IPS-20b (cell line): Measurements from ENCODE around the gene ACOT8.

Experiments used
- H3K27ac ChIP-seq: one replicate; pipeline ENCODE4 v1.5.1; 2013; ENCODE audit warnings: low read length
- H3K27me3 ChIP-seq: 2 replicates; pipeline ENCODE4 v1.6.1; 2013; ENCODE audit warnings: mild to moderate bottlenecking, low read length, inconsistent platforms; ENCODE audit not compliant: insufficient read depth
- H3K36me3 ChIP-seq: 2 replicates; pipeline ENCODE4 v1.6.1; 2013; ENCODE audit warnings: low read depth, mild to moderate bottlenecking, inconsistent platforms, low read length, moderate library complexity; ENCODE audit not compliant: insufficient read depth
- H3K4me1 ChIP-seq: 2 replicates; pipeline ENCODE4 v1.6.1; 2013; ENCODE audit warnings: mild to moderate bottlenecking, control low read depth, inconsistent platforms, low read length, moderate library complexity; ENCODE audit not compliant: insufficient read depth
- H3K4me3 ChIP-seq: 2 replicates; pipeline ENCODE4 v1.5.1; 2013; ENCODE audit warnings: mild to moderate bottlenecking, low read length, inconsistent platforms
- H3K9ac ChIP-seq: 2 replicates; pipeline ENCODE4 v1.6.1; 2013; ENCODE audit warnings: low read depth, mild to moderate bottlenecking, inconsistent platforms, low read length, moderate library complexity
- H3K9me3 ChIP-seq: 2 replicates; pipeline ENCODE4 v1.6.1; 2013; ENCODE audit warnings: mild to moderate bottlenecking, low read depth, low read length, inconsistent platforms; ENCODE audit not compliant: insufficient read depth

ACOT8 gene

GRCh38 chr20:45894797-45895196 lies 37.6 kb upstream of the ACOT8 start:
- Histone ChIP-seq H3K9ac (no peak overlapping the region), H3K27ac (no peak overlapping the region), H3K9me3 (no peaks in the 10 kb centered on the region), H3K4me1 (no peaks in the 10 kb centered on the region), H3K4me3 (no peak overlapping the region), H3K27me3 (no peaks in the 10 kb centered on the region), H3K36me3 (peaks cover 55% of the 10 kb centered on the region)

- Histone ChIP-seq H3K27ac (no peak overlapping the region), H3K4me3 (no peak overlapping the region), H3K4me1 (no peaks in the 10 kb centered on the region), H3K36me3 (peaks cover 48% of the 10 kb centered on the region), H3K9me3 (no peaks in the 10 kb centered on the region), H3K27me3 (no peaks in the 10 kb centered on the region), H3K9ac (no peak overlapping the region)
These were observed 36.6 kb upstream of the ACOT8 start for GRCh38 chr20:45893831-45894230.

GRCh38 chr20:45892828-45893500 lies 35.8 kb upstream of the ACOT8 start:
- Histone ChIP-seq H3K4me3 (no peak overlapping the region), H3K4me1 (no peaks in the 10 kb centered on the region), H3K9me3 (no peaks in the 10 kb centered on the region), H3K27me3 (no peaks in the 10 kb centered on the region), H3K9ac (no peak overlapping the region), H3K36me3 (peaks cover 45% of the 10 kb centered on the region), H3K27ac (no peak overlapping the region)

GRCh38 chr20:45892049-45892825 lies 35.0 kb upstream of the ACOT8 start:
- Histone ChIP-seq H3K4me1 (no peaks in the 10 kb centered on the region), H3K27ac (no peak overlapping the region)

GRCh38 chr20:45890985-45891983 lies 34.1 kb upstream of the ACOT8 start, which contains the start of the genes CTSA and NEURL2:
Gene CTSA (plus strand): TSS chr20:45891335. CDS start chr20:45891569, 234 bp downstream.
Gene NEURL2 (minus strand): TSS chr20:45891208. CDS start chr20:45890991, 217 bp downstream.
- H3K9me3 ChIP-seq = no peaks in the 10 kb centered on the region
- H3K27ac ChIP-seq = peak within 1 kb of the TSS; percentile 43
- H3K27me3 ChIP-seq = no peaks in the 10 kb centered on the region
- H3K36me3 ChIP-seq = peaks cover 37% of the 10 kb centered on the region
- H3K4me3 ChIP-seq = peak within 1 kb of the TSS; percentile 81
- peak within 1 kb of the TSS; percentile 88 for H3K9ac ChIP-seq
- no peaks in the 10 kb centered on the region for H3K4me1 ChIP-seq

More at GRCh38 chr20:45892049-45892825, 35.0 kb upstream of the ACOT8 start:
- Histone ChIP-seq H3K4me3 (peak overlapping the region; percentile 81), H3K9ac (peak overlapping the region; percentile 88; the same call in 1 of the 2 replicates), H3K27me3 (no peaks in the 10 kb centered on the region), H3K9me3 (no peaks in the 10 kb centered on the region), H3K36me3 (peaks cover 43% of the 10 kb centered on the region)

- Histone ChIP-seq H3K27me3 (no peaks in the 10 kb centered on the region), H3K36me3 (peaks cover 38% of the 10 kb centered on the region), H3K9ac (peak overlapping the region; percentile 88; the same call in 1 of the 2 replicates), H3K9me3 (no peaks in the 10 kb centered on the region), H3K4me1 (no peaks in the 10 kb centered on the region), H3K27ac (no peak overlapping the region), H3K4me3 (peak overlapping the region; percentile 81)
These were observed 33.1 kb upstream of the ACOT8 start for GRCh38 chr20:45890077-45890984.

GRCh38 chr20:45888681-45889080 lies 31.5 kb upstream of the ACOT8 start:
- H3K9ac ChIP-seq = no peak overlapping the region
- H3K9me3 ChIP-seq = no peaks in the 10 kb centered on the region
- H3K27ac ChIP-seq = no peak overlapping the region
- H3K36me3 ChIP-seq = peaks cover 36% of the 10 kb centered on the region
- no peaks in the 10 kb centered on the region for H3K27me3 ChIP-seq
- H3K4me3 ChIP-seq = no peak overlapping the region
- H3K4me1 ChIP-seq = no peaks in the 10 kb centered on the region

GRCh38 chr20:45887346-45887715 lies 30.1 kb upstream of the ACOT8 start, which contains the start of gene SPATA25:
Gene SPATA25 (minus strand): TSS chr20:45887622. CDS start chr20:45887590, 32 bp downstream.
- H3K4me3 ChIP-seq = no peak within 1 kb of the TSS
- H3K27ac ChIP-seq = no peak within 1 kb of the TSS
- H3K4me1 ChIP-seq = no peaks in the 10 kb centered on the region
- H3K27me3 ChIP-seq = no peaks in the 10 kb centered on the region
- H3K9ac ChIP-seq = no peak within 1 kb of the TSS
- peaks cover 41% of the 10 kb centered on the region for H3K36me3 ChIP-seq
- H3K9me3 ChIP-seq = no peaks in the 10 kb centered on the region

- H3K9me3 ChIP-seq = no peaks in the 10 kb centered on the region
- H3K36me3 ChIP-seq = peaks cover 43% of the 10 kb centered on the region
- no peaks in the 10 kb centered on the region for H3K4me1 ChIP-seq
- H3K27ac ChIP-seq = no peak overlapping the region
- no peaks in the 10 kb centered on the region for H3K27me3 ChIP-seq
- no peak overlapping the region for H3K9ac ChIP-seq
- no peak overlapping the region for H3K4me3 ChIP-seq
These were observed 29.6 kb upstream of the ACOT8 start for GRCh38 chr20:45886590-45887345.

GRCh38 chr20:45883100-45883469 lies 25.9 kb upstream of the ACOT8 start:
- Histone ChIP-seq H3K9me3 (no peaks in the 10 kb centered on the region), H3K36me3 (peaks cover 38% of the 10 kb centered on the region), H3K4me3 (no peak overlapping the region)

More at GRCh38 chr20:45883100-45883469, 25.9 kb upstream of the ACOT8 start:
- H3K4me1 ChIP-seq = no peaks in the 10 kb centered on the region
- no peak overlapping the region for H3K27ac ChIP-seq
- H3K9ac ChIP-seq = no peak overlapping the region
- no peaks in the 10 kb centered on the region for H3K27me3 ChIP-seq
